SH-SY5Y (cell line): ENCODE data around the gene GPATCH8.

Experiments
- GATA2 ChIP-seq: IDR thresholded peaks from 2 replicates; pipeline ENCODE4 v1.6.1; 2011; ENCODE audit warnings: mild to moderate bottlenecking, low read depth, low read length
- GATA3 ChIP-seq: IDR thresholded peaks from 2 replicates; pipeline ENCODE4 v1.6.1; 2011; ENCODE audit warnings: low read depth, mild to moderate bottlenecking, low read length, moderate library complexity

- TF ChIP-seq GATA2 (no peak), GATA3 (no peak)
Observed at GRCh38 chr17:44386182-44386525, 117.1 kb downstream of the GPATCH8 start.
